ENCODE results near the gene FBL.
"Not testable (repeated sequence)": the region's sequence is repeated elsewhere in the genome, so short reads cannot be mapped to it uniquely, and the experiment has no call there.

- not testable (repeated sequence) for TF ChIP-seq CTCF (IDR thresholded peaks at IDR 0.05; ENCODE audit: insufficient read depth, low read length, poor library complexity, severe bottlenecking); EZH2phosphoT487 (conservative IDR thresholded peaks at IDR 0.05; ENCODE audit: low read length)
Measured at GRCh38 chr19:39875401-39875864, 29.3 kb upstream of the FBL start.

Measured in SU-DHL-6 (cell line).